ENCODE results near the gene KRT73. TPM values are rescaled to one million over a fixed set of nuclear protein-coding genes. Genes with fewer than 3 reads are reported as not detected.

Gene KRT73
- total RNA-seq, 3 donors from 2014 or later (not counting 1 experiment from before 2014, with no cell fraction given) = 12.4 to 92.9 (median 23.3) TPM

- Mint-ChIP-seq H3K4me3 (no peak overlapping the region), H3K9me3 (no peaks in the 10 kb centered on the region), H3K27ac (peak overlapping the region; percentile 69 to 72), H3K4me1 (peaks cover 58 to 61% of the 10 kb centered on the region in 2 donors), H3K36me3 (peaks cover 14% of the 10 kb centered on the region), H3K27me3 (ENCODE audit: low read depth in 2 of 2) (peaks cover 0 to 3% of the 10 kb centered on the region in 2 donors)
- ATAC-seq = no peak
- Histone ChIP-seq H3K27me3 (ENCODE audit: control insufficient read depth, insufficient read depth, low read length) (no peaks in the 10 kb centered on the region), H3K4me1 (ENCODE audit: control insufficient read depth, insufficient read depth, low read length) (peaks cover 32% of the 10 kb centered on the region), H3K36me3 (ENCODE audit: control insufficient read depth, insufficient read depth, low read length) (no peaks in the 10 kb centered on the region), H3K27ac (ENCODE audit: low read length) (no peak overlapping the region), H3K9me3 (ENCODE audit: control insufficient read depth, insufficient read depth, low read length) (no peaks in the 10 kb centered on the region), H3K4me3 (ENCODE audit: low read length) (no peak overlapping the region)
- intact Hi-C loops (cut with micrococcal nuclease) = no loop called here
- TF ChIP-seq CTCF (IDR thresholded peaks at IDR 0.05) = no peak
- 95% methylated on average over 6 of the region's 6 CpGs for WGBS (ENCODE audit: insufficient coverage)
- no peak for DNase-seq
Observed at GRCh38 chr12:52611080-52611468, 7.3 kb downstream of the KRT73 start.

DNA sequence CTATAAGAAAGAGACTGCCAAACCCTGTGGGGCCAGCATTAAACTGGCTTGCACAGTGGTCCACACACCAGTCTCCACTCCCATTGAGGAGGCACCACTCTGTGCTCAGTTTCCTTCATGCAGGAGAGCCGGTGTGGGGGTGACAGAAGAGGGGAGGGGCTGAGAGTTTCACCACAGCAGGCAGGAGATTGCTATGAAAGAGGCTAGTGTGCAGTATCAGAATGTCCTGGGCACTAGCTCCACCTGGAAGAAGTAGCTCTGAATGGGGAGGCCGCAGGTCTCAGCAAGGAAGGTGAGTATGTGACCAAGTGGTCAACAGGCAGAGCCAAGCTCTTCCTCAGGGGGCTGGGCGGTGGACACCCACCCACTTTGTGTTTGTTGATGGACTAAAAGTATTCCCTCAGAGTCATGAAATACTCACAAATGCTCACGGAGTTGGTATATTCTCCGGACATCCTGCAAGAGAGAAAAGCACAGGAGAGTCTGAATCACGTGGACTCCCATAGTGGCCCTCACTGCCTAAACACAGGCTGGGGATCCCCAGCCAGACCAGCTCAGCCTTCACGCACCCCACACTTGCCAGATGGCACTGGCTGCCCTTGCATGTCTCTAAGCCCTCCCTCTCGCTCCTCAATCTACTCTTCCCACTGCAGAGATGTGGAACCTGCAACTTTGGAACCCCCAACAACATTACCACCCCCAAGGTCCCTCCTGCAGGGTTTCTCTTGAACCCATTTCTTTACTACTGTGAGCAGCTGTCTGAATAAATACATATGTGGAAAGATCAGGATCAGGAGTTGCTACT is 9.3 kb downstream of the KRT73 start:
- peak overlapping the region; percentile 7 for H3K4me3 Mint-ChIP-seq

DNA sequence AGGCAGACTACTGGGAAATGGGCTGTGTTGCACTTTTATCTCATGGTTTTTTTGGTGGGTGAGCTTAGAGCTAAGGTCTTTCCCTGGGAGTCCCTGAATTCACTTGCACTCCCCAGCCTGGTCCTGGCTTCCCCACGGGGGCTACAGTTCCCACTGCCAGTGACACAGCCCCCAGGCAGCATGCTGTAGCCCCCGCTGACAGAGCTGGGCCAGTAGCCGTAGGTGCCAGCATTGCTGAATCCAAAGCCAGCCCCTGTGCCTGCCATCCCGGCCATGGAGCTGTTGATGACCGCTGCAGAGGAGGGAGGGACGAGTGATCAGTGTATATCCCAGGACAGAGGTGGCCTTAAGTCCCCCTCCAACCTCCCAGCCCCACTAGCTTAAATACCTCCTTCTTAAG is 10.2 kb downstream of the KRT73 start:
- Histone ChIP-seq H3K27me3 (ENCODE audit: control insufficient read depth, insufficient read depth, low read length) (no peaks in the 10 kb centered on the region), H3K9me3 (ENCODE audit: control insufficient read depth, insufficient read depth, low read length) (no peaks in the 10 kb centered on the region), H3K4me3 (ENCODE audit: low read length) (no peak overlapping the region), H3K4me1 (ENCODE audit: control insufficient read depth, insufficient read depth, low read length) (peaks cover 22% of the 10 kb centered on the region), H3K36me3 (ENCODE audit: control insufficient read depth, insufficient read depth, low read length) (no peaks in the 10 kb centered on the region), H3K27ac (ENCODE audit: low read length) (no peak overlapping the region)
- no peaks in the 10 kb centered on the region for H3K9me3 Mint-ChIP-seq
- H3K27ac Mint-ChIP-seq = no peak overlapping the region
- WGBS (ENCODE audit: insufficient coverage) = 88% methylated on average over 6 of the region's 6 CpGs
- peaks cover 14% of the 10 kb centered on the region for H3K36me3 Mint-ChIP-seq
- H3K4me1 Mint-ChIP-seq = peaks cover 43 to 58% of the 10 kb centered on the region in 2 donors
- DNase-seq (no peak), ATAC-seq (no peak)
- H3K27me3 Mint-ChIP-seq (ENCODE audit: low read depth in 2 of 2) = peaks cover 0 to 7% of the 10 kb centered on the region in 2 donors
- H3K4me3 Mint-ChIP-seq = no peak overlapping the region
- intact Hi-C loops (cut with micrococcal nuclease) = no loop called here
- no peak for TF ChIP-seq CTCF (IDR thresholded peaks at IDR 0.05)

More for the DNA sequence above, 9.3 kb downstream of the KRT73 start:
- Histone ChIP-seq H3K36me3 (ENCODE audit: control insufficient read depth, insufficient read depth, low read length) (no peaks in the 10 kb centered on the region), H3K9me3 (ENCODE audit: control insufficient read depth, insufficient read depth, low read length) (no peaks in the 10 kb centered on the region), H3K4me3 (ENCODE audit: low read length) (no peak overlapping the region), H3K27me3 (ENCODE audit: control insufficient read depth, insufficient read depth, low read length) (no peaks in the 10 kb centered on the region), H3K27ac (ENCODE audit: low read length) (no peak overlapping the region), H3K4me1 (ENCODE audit: control insufficient read depth, insufficient read depth, low read length) (peaks cover 22% of the 10 kb centered on the region)
- WGBS (ENCODE audit: insufficient coverage) = 86% methylated on average over 8 of the region's 8 CpGs
- peaks cover 0 to 7% of the 10 kb centered on the region in 2 donors for H3K27me3 Mint-ChIP-seq (ENCODE audit: low read depth in 2 of 2)
- peaks cover 49 to 58% of the 10 kb centered on the region in 2 donors for H3K4me1 Mint-ChIP-seq
- no peak for ATAC-seq
- no peaks in the 10 kb centered on the region for H3K9me3 Mint-ChIP-seq
- peak overlapping the region; percentile 24 to 68 for H3K27ac Mint-ChIP-seq
- peaks cover 14% of the 10 kb centered on the region for H3K36me3 Mint-ChIP-seq
- TF ChIP-seq CTCF (IDR thresholded peaks at IDR 0.05) = no peak
- DNase-seq = no peak
- intact Hi-C loops (cut with micrococcal nuclease) = no loop called here

Data from natural killer cell (primary cell).